MM.1S (cell line): ENCODE data around the gene HSPA1L.
"Not testable (repeated sequence)": the region's sequence is repeated elsewhere in the genome, so short reads cannot be mapped to it uniquely, and the experiment has no call there.

ENCODE experiments used
- DNase-seq: peaks from one replicate; pipeline ENCODE4 v3.0.0-alpha.2; 2015
- H2AFZ ChIP-seq: fragments of 300-600 bp; sonication (generic); 2 replicates; pipeline ENCODE4 v1.6.0; 2016; ENCODE audit warnings: antibody characterized with exemption, low read length
- H3F3A ChIP-seq: fragments of 300-600 bp; sonication (generic); 2 replicates; pipeline ENCODE4 v1.6.1; 2016; ENCODE audit warnings: mild to moderate bottlenecking, antibody characterized with exemption, low read length, moderate library complexity, mixed read lengths; ENCODE audit not compliant: insufficient read depth
- H3K27ac ChIP-seq: fragments of 300-600 bp; sonication (generic); 2 replicates; pipeline ENCODE4 v1.5.1; 2016; ENCODE audit warnings: mild to moderate bottlenecking, low read length
- H3K27me3 ChIP-seq: fragments of 300-600 bp; sonication (generic); replicated peaks from 2 replicates; pipeline ENCODE4 v1.6.0; 2016; ENCODE audit warnings: low read length; ENCODE audit not compliant: insufficient read depth
- H3K36me3 ChIP-seq: fragments of 300-600 bp; sonication (generic); replicated peaks from 2 replicates; pipeline ENCODE4 v1.6.1; 2016; ENCODE audit warnings: mild to moderate bottlenecking, low read length, mixed read lengths; ENCODE audit not compliant: insufficient read depth
- H3K4me1 ChIP-seq: fragments of 300-600 bp; sonication (generic); 2 replicates; pipeline ENCODE4 v1.6.1; 2016; ENCODE audit warnings: low read length, mixed read lengths
- H3K4me2 ChIP-seq: fragments of 300-600 bp; sonication (generic); 2 replicates; pipeline ENCODE4 v1.6.0; 2016; ENCODE audit warnings: low read depth, low read length
- H3K4me3 ChIP-seq: fragments of 300-600 bp; sonication (generic); 2 replicates; pipeline ENCODE4 v1.5.1; 2016; ENCODE audit warnings: low read length, mixed read lengths
- H3K79me2 ChIP-seq: fragments of 300-600 bp; sonication (generic); 2 replicates; pipeline ENCODE4 v1.6.1; 2016; ENCODE audit warnings: mixed run types, low read length, mixed read lengths
- H3K9ac ChIP-seq: fragments of 300-600 bp; sonication (generic); 2 replicates; pipeline ENCODE4 v1.6.1; 2016; ENCODE audit warnings: low read length, mixed read lengths
- H3K9me2 ChIP-seq: fragments of 300-600 bp; sonication (generic); replicated peaks from 2 replicates; pipeline ENCODE4 v1.6.1; 2016; ENCODE audit warnings: mild to moderate bottlenecking, low read length, mixed read lengths; ENCODE audit not compliant: insufficient read depth
- H3K9me3 ChIP-seq: fragments of 300-600 bp; sonication (generic); replicated peaks from 2 replicates; pipeline ENCODE4 v1.6.1; 2016; ENCODE audit warnings: mild to moderate bottlenecking, low read length, mixed read lengths; ENCODE audit not compliant: insufficient read depth
- H4K20me1 ChIP-seq: fragments of 300-600 bp; sonication (generic); 2 replicates; pipeline ENCODE4 v1.6.1; 2016; ENCODE audit warnings: mild to moderate bottlenecking, low read length, moderate library complexity, mixed read lengths; ENCODE audit not compliant: insufficient read depth
- EZH2 ChIP-seq: fragments of 300-600 bp; sonication (generic); optimal IDR thresholded peaks from 2 replicates; pipeline ENCODE3; 2017; ENCODE audit warnings: low read depth, mild to moderate bottlenecking, antibody characterized with exemption, low read length, mixed read lengths
- EZH2phosphoT487 ChIP-seq: fragments of 300-600 bp; sonication (generic); IDR thresholded peaks from 2 replicates; pipeline ENCODE4 v1.6.1; 2018; ENCODE audit warnings: antibody characterized with exemption, low read length
- TF ChIP-seq, protein P1 (sequence below): fragments of 300-600 bp; sonication (generic); IDR thresholded peaks from 2 replicates; pipeline ENCODE4 v1.5.1; 2016; ENCODE audit warnings: antibody characterized with exemption, low read length, mixed read lengths

The HSPA1L gene

DNA sequence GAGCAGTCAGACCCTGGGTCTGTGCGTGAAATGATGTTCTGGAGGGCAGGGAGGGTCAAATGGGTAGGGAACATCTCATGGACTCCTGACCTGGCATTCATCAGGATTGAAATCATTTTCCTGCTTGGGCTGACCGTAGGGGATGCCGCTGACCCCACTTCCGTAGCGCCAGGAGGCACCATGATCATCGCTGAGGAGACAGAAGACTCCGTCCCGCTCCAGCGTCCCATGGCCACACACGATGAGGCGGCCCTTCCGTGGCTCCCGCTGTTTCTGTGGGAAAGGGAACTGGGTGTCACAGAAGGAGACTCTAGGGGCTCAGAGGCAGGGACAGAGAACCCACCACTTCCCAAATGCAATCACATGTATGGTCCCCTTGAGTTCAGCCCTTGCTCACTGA is 45.3 kb upstream of the HSPA1L start:
- Histone ChIP-seq H3K9me2 (no peaks in the 10 kb centered on the region), H3K27me3 (no peaks in the 10 kb centered on the region), H4K20me1 (no peaks in the 10 kb centered on the region), H3K36me3 (no peaks in the 10 kb centered on the region), H3K9ac (no peak overlapping the region), H3K9me3 (no peaks in the 10 kb centered on the region), H3K79me2 (peaks cover 12% of the 10 kb centered on the region), H3K4me2 (no peak overlapping the region), H3K4me1 (peaks cover 5% of the 10 kb centered on the region), H3F3A (peaks cover 11% of the 10 kb centered on the region), H3K4me3 (no peak overlapping the region), H2AFZ (no peak overlapping the region), H3K27ac (no peak overlapping the region)
- DNase-seq: no peak
- TF ChIP-seq EZH2phosphoT487: no peak
- no peak for TF ChIP-seq EZH2
- TF ChIP-seq, protein P1, sequence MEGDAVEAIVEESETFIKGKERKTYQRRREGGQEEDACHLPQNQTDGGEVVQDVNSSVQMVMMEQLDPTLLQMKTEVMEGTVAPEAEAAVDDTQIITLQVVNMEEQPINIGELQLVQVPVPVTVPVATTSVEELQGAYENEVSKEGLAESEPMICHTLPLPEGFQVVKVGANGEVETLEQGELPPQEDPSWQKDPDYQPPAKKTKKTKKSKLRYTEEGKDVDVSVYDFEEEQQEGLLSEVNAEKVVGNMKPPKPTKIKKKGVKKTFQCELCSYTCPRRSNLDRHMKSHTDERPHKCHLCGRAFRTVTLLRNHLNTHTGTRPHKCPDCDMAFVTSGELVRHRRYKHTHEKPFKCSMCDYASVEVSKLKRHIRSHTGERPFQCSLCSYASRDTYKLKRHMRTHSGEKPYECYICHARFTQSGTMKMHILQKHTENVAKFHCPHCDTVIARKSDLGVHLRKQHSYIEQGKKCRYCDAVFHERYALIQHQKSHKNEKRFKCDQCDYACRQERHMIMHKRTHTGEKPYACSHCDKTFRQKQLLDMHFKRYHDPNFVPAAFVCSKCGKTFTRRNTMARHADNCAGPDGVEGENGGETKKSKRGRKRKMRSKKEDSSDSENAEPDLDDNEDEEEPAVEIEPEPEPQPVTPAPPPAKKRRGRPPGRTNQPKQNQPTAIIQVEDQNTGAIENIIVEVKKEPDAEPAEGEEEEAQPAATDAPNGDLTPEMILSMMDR: no peak

DNA sequence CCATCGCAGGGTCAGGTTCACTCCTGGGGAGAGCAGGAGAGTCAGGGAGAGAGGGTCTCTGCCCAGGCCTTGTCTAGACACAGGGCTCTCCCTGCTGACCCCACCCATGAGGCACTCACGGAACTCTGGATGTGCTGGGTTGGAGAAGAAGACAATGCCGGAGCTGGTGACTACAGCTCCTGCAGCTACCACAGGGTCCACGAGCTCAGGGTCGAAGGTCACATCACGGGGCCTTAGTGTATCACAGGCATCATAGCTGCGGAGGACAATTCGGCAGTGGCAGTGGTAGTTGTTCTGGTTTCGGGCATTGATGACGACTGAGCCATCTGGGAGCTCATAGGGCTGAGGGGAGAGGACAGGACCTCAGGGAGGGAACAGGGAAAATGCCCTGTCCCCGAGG is 44.8 kb upstream of the HSPA1L start:
- peaks cover 5% of the 10 kb centered on the region for H3K4me1 ChIP-seq
- H2AFZ ChIP-seq: no peak overlapping the region
- no peaks in the 10 kb centered on the region for H4K20me1 ChIP-seq
- H3K9me2 ChIP-seq: no peaks in the 10 kb centered on the region
- no peak for DNase-seq
- H3K4me3 ChIP-seq: no peak overlapping the region
- peaks cover 11% of the 10 kb centered on the region for H3F3A ChIP-seq
- H3K36me3 ChIP-seq: no peaks in the 10 kb centered on the region
- TF ChIP-seq EZH2phosphoT487: no peak
- TF ChIP-seq, protein P1: no peak
- TF ChIP-seq EZH2: no peak
- peaks cover 12% of the 10 kb centered on the region for H3K79me2 ChIP-seq
- H3K9me3 ChIP-seq: no peaks in the 10 kb centered on the region
- H3K27ac ChIP-seq: no peak overlapping the region
- H3K27me3 ChIP-seq: no peaks in the 10 kb centered on the region
- H3K4me2 ChIP-seq: no peak overlapping the region
- no peak overlapping the region for H3K9ac ChIP-seq

DNA sequence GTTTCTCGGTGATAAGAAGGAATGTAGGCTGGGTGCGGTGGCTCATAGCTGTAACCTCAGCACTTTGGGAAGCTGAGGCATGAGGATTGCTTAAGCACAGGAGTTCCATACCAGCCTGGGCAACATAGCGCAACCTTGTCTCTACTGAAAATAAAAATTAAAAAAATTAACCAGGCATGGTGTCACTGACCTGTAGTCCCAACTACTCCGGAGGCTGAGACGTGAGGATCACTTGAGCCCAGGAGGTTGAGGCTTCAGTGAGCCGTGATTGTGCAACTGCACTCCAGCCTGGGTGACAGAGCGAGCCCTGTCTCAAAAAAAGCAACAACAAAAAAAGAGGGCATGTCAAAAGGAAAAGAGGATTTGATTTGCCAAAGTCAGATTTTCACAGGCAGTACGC is 43.6 kb upstream of the HSPA1L start:
- no peaks in the 10 kb centered on the region for H4K20me1 ChIP-seq
- H3K27me3 ChIP-seq: no peaks in the 10 kb centered on the region
- no peak overlapping the region for H3K4me3 ChIP-seq
- peaks cover 7% of the 10 kb centered on the region for H3F3A ChIP-seq
- no peak overlapping the region for H3K27ac ChIP-seq
- no peak for TF ChIP-seq EZH2
- TF ChIP-seq EZH2phosphoT487: no peak
- TF ChIP-seq, protein P1: no peak
- no peak overlapping the region for H3K4me2 ChIP-seq
- DNase-seq: no peak
- peaks cover 5% of the 10 kb centered on the region for H3K4me1 ChIP-seq
- peaks cover 12% of the 10 kb centered on the region for H3K79me2 ChIP-seq
- H2AFZ ChIP-seq: no peak overlapping the region
- no peaks in the 10 kb centered on the region for H3K36me3 ChIP-seq
- H3K9me3 ChIP-seq: no peaks in the 10 kb centered on the region
- no peak overlapping the region for H3K9ac ChIP-seq
- H3K9me2 ChIP-seq: no peaks in the 10 kb centered on the region

DNA sequence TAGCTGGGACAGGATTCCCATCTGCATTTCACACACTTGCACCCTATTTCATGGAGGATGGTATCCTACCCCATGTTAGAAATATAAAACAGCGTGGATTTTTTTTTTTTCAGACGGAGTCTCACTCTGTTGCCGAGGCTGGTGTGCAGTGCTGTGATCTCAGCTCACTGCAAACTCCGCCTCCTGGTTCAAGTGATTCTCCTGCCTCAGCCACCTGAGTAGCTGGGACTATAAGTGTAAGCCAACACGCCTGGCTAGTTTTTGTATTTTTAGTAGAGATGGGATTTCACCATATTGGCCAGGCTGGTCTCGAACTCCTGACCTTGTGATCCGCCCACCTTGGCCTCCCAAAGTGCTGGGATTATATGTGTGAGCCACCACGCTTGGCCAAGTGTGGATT is 42.7 kb upstream of the HSPA1L start:
- H3K9me3 ChIP-seq, H3K27me3 ChIP-seq, H3K36me3 ChIP-seq, H3K4me1 ChIP-seq, H2AFZ ChIP-seq, H3F3A ChIP-seq, H3K9me2 ChIP-seq, H3K27ac ChIP-seq, H3K4me2 ChIP-seq, H4K20me1 ChIP-seq, H3K4me3 ChIP-seq, DNase-seq, H3K9ac ChIP-seq: not testable (repeated sequence)
- peaks cover 12% of the 10 kb centered on the region for H3K79me2 ChIP-seq

DNA sequence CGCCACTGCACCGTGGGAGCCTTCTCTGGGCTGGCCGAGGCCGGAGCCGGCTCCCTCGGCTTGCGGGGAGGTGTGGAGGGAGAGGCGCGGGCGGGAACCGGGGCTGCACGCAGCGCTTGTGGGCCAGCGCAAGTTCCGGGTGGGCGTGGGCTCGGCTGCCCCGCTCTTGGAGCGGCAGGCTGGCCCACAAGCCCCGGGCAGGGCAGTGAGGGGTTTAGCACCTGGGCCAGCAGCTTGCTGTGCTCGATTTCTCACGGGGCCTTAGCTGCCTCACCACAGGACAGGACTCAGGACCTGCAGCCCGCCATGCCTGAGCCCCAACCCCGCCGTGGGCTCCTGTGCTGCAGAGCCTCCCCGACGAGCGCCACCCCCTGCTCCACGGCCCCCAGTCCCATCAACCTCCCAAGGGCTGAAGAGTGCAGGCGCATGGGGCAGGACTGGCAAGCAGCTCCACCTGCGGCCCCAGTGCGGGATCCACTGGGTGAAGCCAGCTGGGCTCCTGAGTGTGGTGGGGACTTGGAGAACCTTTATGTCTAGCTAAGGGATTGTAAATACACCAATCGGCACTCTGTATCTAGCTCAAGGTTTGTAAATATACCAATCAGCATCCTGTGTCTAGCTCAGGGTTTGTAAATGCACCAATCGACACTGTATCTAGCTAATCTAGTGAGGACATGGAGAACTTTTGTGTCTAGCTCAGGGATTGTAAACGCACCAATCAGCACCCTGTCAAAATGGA is 37.1 kb upstream of the HSPA1L start:
- H3K27ac ChIP-seq, H3K4me2 ChIP-seq, H2AFZ ChIP-seq, H3K4me1 ChIP-seq, H3K9ac ChIP-seq, H3K9me3 ChIP-seq, H3K36me3 ChIP-seq, H4K20me1 ChIP-seq, H3K9me2 ChIP-seq, DNase-seq, H3K27me3 ChIP-seq, H3F3A ChIP-seq, H3K79me2 ChIP-seq, H3K4me3 ChIP-seq: not testable (repeated sequence)
